GM21360 (cell line): ENCODE results near the gene KCNC2.

Source experiments
- ATAC-seq: cut with Tn5 transposase; IDR thresholded peaks from one replicate; pipeline ENCODE4 v1.9.1; 2021; ENCODE audit warnings: mild to moderate bottlenecking, moderate library complexity; ENCODE audit not compliant: unreplicated experiment

The KCNC2 gene

GRCh38 chr12:75162845-75163244, 46.8 kb downstream of the KCNC2 start:
- no peak for ATAC-seq

- ATAC-seq: no peak
Observed at GRCh38 chr12:75161488-75161887, 48.2 kb downstream of the KCNC2 start.

GRCh38 chr12:75157385-75157784, 52.3 kb downstream of the KCNC2 start:
- no peak for ATAC-seq

GRCh38 chr12:75155962-75156361, 53.7 kb downstream of the KCNC2 start:
- no peak for ATAC-seq

- no peak for ATAC-seq
Observed at GRCh38 chr12:75154388-75154787, 55.3 kb downstream of the KCNC2 start.

GRCh38 chr12:75139196-75139595, 70.4 kb downstream of the KCNC2 start:
- no peak for ATAC-seq

GRCh38 chr12:75137896-75138295, 71.7 kb downstream of the KCNC2 start:
- no peak for ATAC-seq

- no peak for ATAC-seq
Observed at GRCh38 chr12:75135026-75135425, 74.6 kb downstream of the KCNC2 start.

- no peak for ATAC-seq
Observed at GRCh38 chr12:75130811-75131210, 78.8 kb downstream of the KCNC2 start.

GRCh38 chr12:75129275-75129674, 80.4 kb downstream of the KCNC2 start:
- ATAC-seq: no peak

GRCh38 chr12:75121036-75121705, 88.5 kb downstream of the KCNC2 start:
- no peak for ATAC-seq

- no peak for ATAC-seq
Observed at GRCh38 chr12:75120311-75120711, 89.3 kb downstream of the KCNC2 start.

GRCh38 chr12:75116646-75117198, 92.9 kb downstream of the KCNC2 start:
- no peak for ATAC-seq

- no peak for ATAC-seq
Observed at GRCh38 chr12:75115748-75116147, 93.9 kb downstream of the KCNC2 start.

GRCh38 chr12:75103822-75104221, 105.8 kb downstream of the KCNC2 start:
- ATAC-seq: no peak

- no peak for ATAC-seq
Observed at GRCh38 chr12:75101781-75102180, 107.9 kb downstream of the KCNC2 start.

- no peak for ATAC-seq
Observed at GRCh38 chr12:75099210-75099609, 110.4 kb downstream of the KCNC2 start.

GRCh38 chr12:75097003-75097402, 112.6 kb downstream of the KCNC2 start:
- ATAC-seq: no peak

- ATAC-seq: no peak
Observed at GRCh38 chr12:75087654-75088053, 122.0 kb downstream of the KCNC2 start.

GRCh38 chr12:75086091-75087038, 123.3 kb downstream of the KCNC2 start:
- no peak for ATAC-seq

- ATAC-seq: no peak
Observed at GRCh38 chr12:75081305-75081704, 128.3 kb downstream of the KCNC2 start.

- ATAC-seq: no peak
Observed at GRCh38 chr12:75080582-75080981, 129.1 kb downstream of the KCNC2 start.
